ENCODE data around the gene MARCHF3.

The MARCHF3 gene

GRCh38 chr5:126965487-126965886 is 64.9 kb downstream of the MARCHF3 start:
- no peak overlapping the region for H2AFZ ChIP-seq (ENCODE audit: low read length)
- no peaks in the 10 kb centered on the region for H3K36me3 ChIP-seq (replicated peaks; ENCODE audit: insufficient read depth, low read length)
- H4K20me1 ChIP-seq (ENCODE audit: insufficient read depth, low read length), result no peaks in the 10 kb centered on the region
- peaks cover 40% of the 10 kb centered on the region for H3K4me1 ChIP-seq (ENCODE audit: low read length)
- DNase-seq, result no peak
- H3K9me3 ChIP-seq (replicated peaks; ENCODE audit: insufficient read depth, low read length), result no peaks in the 10 kb centered on the region
- no peaks in the 10 kb centered on the region for H3K27me3 ChIP-seq (replicated peaks; ENCODE audit: insufficient read depth, low read length)
- H3K9me2 ChIP-seq (replicated peaks; ENCODE audit: insufficient read depth, low read length), result no peaks in the 10 kb centered on the region
- 0 out of 2 replicates have a peak overlapping the region, but pooled peaks have one; percentile 8 for H3K4me2 ChIP-seq (ENCODE audit: low read depth, low read length)
- H3K4me3 ChIP-seq (ENCODE audit: low read length), result no peak overlapping the region
- H3F3A ChIP-seq (ENCODE audit: insufficient read depth, low read length), result peaks cover 3% of the 10 kb centered on the region
- H3K9ac ChIP-seq (ENCODE audit: low read length), result no peak overlapping the region
- TF ChIP-seq EZH2phosphoT487 (IDR thresholded peaks at IDR 0.05; ENCODE audit: low read length) (no peak), EZH2 (optimal IDR thresholded peaks at IDR 0.05; ENCODE audit: low read depth, low read length) (no peak)
- TF ChIP-seq, protein P1, sequence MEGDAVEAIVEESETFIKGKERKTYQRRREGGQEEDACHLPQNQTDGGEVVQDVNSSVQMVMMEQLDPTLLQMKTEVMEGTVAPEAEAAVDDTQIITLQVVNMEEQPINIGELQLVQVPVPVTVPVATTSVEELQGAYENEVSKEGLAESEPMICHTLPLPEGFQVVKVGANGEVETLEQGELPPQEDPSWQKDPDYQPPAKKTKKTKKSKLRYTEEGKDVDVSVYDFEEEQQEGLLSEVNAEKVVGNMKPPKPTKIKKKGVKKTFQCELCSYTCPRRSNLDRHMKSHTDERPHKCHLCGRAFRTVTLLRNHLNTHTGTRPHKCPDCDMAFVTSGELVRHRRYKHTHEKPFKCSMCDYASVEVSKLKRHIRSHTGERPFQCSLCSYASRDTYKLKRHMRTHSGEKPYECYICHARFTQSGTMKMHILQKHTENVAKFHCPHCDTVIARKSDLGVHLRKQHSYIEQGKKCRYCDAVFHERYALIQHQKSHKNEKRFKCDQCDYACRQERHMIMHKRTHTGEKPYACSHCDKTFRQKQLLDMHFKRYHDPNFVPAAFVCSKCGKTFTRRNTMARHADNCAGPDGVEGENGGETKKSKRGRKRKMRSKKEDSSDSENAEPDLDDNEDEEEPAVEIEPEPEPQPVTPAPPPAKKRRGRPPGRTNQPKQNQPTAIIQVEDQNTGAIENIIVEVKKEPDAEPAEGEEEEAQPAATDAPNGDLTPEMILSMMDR (IDR thresholded peaks at IDR 0.05; ENCODE audit: low read length), result no peak
- H3K27ac ChIP-seq (ENCODE audit: low read length), result peak overlapping the region; percentile 4; the same call in 1 of the 2 replicates
- H3K79me2 ChIP-seq (ENCODE audit: low read length), result 0 out of 2 replicates have a peak, but pooled peaks cover 4% of the 10 kb centered on the region

GRCh38 chr5:126965061-126965475 is 65.3 kb downstream of the MARCHF3 start:
- Histone ChIP-seq H3F3A (ENCODE audit: insufficient read depth, low read length) (peaks cover 3% of the 10 kb centered on the region), H3K4me3 (ENCODE audit: low read length) (no peak overlapping the region), H3K27me3 (replicated peaks; ENCODE audit: insufficient read depth, low read length) (no peaks in the 10 kb centered on the region), H3K79me2 (ENCODE audit: low read length) (0 out of 2 replicates have a peak, but pooled peaks cover 4% of the 10 kb centered on the region), H3K4me2 (ENCODE audit: low read depth, low read length) (0 out of 2 replicates have a peak overlapping the region, but pooled peaks have one; percentile 8), H4K20me1 (ENCODE audit: insufficient read depth, low read length) (no peaks in the 10 kb centered on the region), H3K9me3 (replicated peaks; ENCODE audit: insufficient read depth, low read length) (no peaks in the 10 kb centered on the region), H3K9ac (ENCODE audit: low read length) (no peak overlapping the region), H3K4me1 (ENCODE audit: low read length) (peaks cover 37% of the 10 kb centered on the region), H3K36me3 (replicated peaks; ENCODE audit: insufficient read depth, low read length) (no peaks in the 10 kb centered on the region), H3K27ac (ENCODE audit: low read length) (peak overlapping the region; percentile 4; the same call in 1 of the 2 replicates), H3K9me2 (replicated peaks; ENCODE audit: insufficient read depth, low read length) (no peaks in the 10 kb centered on the region), H2AFZ (ENCODE audit: low read length) (no peak overlapping the region)
- TF ChIP-seq EZH2 (optimal IDR thresholded peaks at IDR 0.05; ENCODE audit: low read depth, low read length), result no peak
- no peak for TF ChIP-seq EZH2phosphoT487 (IDR thresholded peaks at IDR 0.05; ENCODE audit: low read length)
- DNase-seq, result no peak

- Histone ChIP-seq H4K20me1 (ENCODE audit: insufficient read depth, low read length) (no peaks in the 10 kb centered on the region), H3K36me3 (replicated peaks; ENCODE audit: insufficient read depth, low read length) (no peaks in the 10 kb centered on the region), H3K4me1 (ENCODE audit: low read length) (peaks cover 26% of the 10 kb centered on the region), H3K9ac (ENCODE audit: low read length) (no peak overlapping the region), H3K4me2 (ENCODE audit: low read depth, low read length) (no peak overlapping the region), H3K9me2 (replicated peaks; ENCODE audit: insufficient read depth, low read length) (no peaks in the 10 kb centered on the region), H3K9me3 (replicated peaks; ENCODE audit: insufficient read depth, low read length) (no peaks in the 10 kb centered on the region), H3K4me3 (ENCODE audit: low read length) (no peak overlapping the region), H3K27me3 (replicated peaks; ENCODE audit: insufficient read depth, low read length) (no peaks in the 10 kb centered on the region), H3K79me2 (ENCODE audit: low read length) (0 out of 2 replicates have a peak, but pooled peaks cover 7% of the 10 kb centered on the region), H3F3A (ENCODE audit: insufficient read depth, low read length) (peaks cover 3% of the 10 kb centered on the region; the same call in 1 of the 2 replicates), H3K27ac (ENCODE audit: low read length) (no peak overlapping the region), H2AFZ (ENCODE audit: low read length) (no peak overlapping the region)
- DNase-seq, result no peak
- TF ChIP-seq, protein P1 (IDR thresholded peaks at IDR 0.05; ENCODE audit: low read length), result no peak
- TF ChIP-seq EZH2phosphoT487 (IDR thresholded peaks at IDR 0.05; ENCODE audit: low read length), result no peak
- no peak for TF ChIP-seq EZH2 (optimal IDR thresholded peaks at IDR 0.05; ENCODE audit: low read depth, low read length)
Measured at GRCh38 chr5:126963822-126964375, 66.5 kb downstream of the MARCHF3 start.

GRCh38 chr5:126961702-126962101 is 68.7 kb downstream of the MARCHF3 start:
- H3K9me2 ChIP-seq (replicated peaks; ENCODE audit: insufficient read depth, low read length), result no peaks in the 10 kb centered on the region; the same call in 1 of the 2 replicates
- H3K4me2 ChIP-seq (ENCODE audit: low read depth, low read length), result 0 out of 2 replicates have a peak overlapping the region, but pooled peaks have one; percentile 10
- peak; percentile 25 for DNase-seq
- H3K27me3 ChIP-seq (replicated peaks; ENCODE audit: insufficient read depth, low read length), result no peaks in the 10 kb centered on the region
- no peak overlapping the region for H3K27ac ChIP-seq (ENCODE audit: low read length)
- H3F3A ChIP-seq (ENCODE audit: insufficient read depth, low read length), result peaks cover 3% of the 10 kb centered on the region; the same call in 1 of the 2 replicates
- H3K9ac ChIP-seq (ENCODE audit: low read length), result no peak overlapping the region
- H3K36me3 ChIP-seq (replicated peaks; ENCODE audit: insufficient read depth, low read length), result no peaks in the 10 kb centered on the region
- no peaks in the 10 kb centered on the region for H3K9me3 ChIP-seq (replicated peaks; ENCODE audit: insufficient read depth, low read length)
- H3K4me1 ChIP-seq (ENCODE audit: low read length), result peaks cover 18% of the 10 kb centered on the region
- TF ChIP-seq, protein P1 (IDR thresholded peaks at IDR 0.05; ENCODE audit: low read length), result no peak
- TF ChIP-seq EZH2 (optimal IDR thresholded peaks at IDR 0.05; ENCODE audit: low read depth, low read length) (no peak), EZH2phosphoT487 (IDR thresholded peaks at IDR 0.05; ENCODE audit: low read length) (no peak)
- 0 out of 2 replicates have a peak, but pooled peaks cover 3% of the 10 kb centered on the region for H3K79me2 ChIP-seq (ENCODE audit: low read length)
- no peak overlapping the region for H2AFZ ChIP-seq (ENCODE audit: low read length)
- H4K20me1 ChIP-seq (ENCODE audit: insufficient read depth, low read length), result no peaks in the 10 kb centered on the region
- no peak overlapping the region for H3K4me3 ChIP-seq (ENCODE audit: low read length)

Measured in MM.1S (cell line).